NB4 (cell line): ENCODE measurements around the gene TMEM232.

Experiments used
- DNase-seq: peaks from one replicate; pipeline ENCODE4 v3.0.0; 2010; ENCODE audit warnings: low read depth
- H3K4me3 ChIP-seq: one replicate; pipeline ENCODE4 v1.5.1; 2011; ENCODE audit warnings: mild to moderate bottlenecking, low read depth, low read length, moderate library complexity
- CTCF ChIP-seq: IDR thresholded peaks from one replicate; pipeline ENCODE4 v1.5.1; 2012; ENCODE audit warnings: low read depth, low read length
- MAX ChIP-seq: IDR thresholded peaks from 2 replicates; pipeline ENCODE4 v1.6.1; 2011; ENCODE audit warnings: low read depth, low read length
- MYC ChIP-seq: IDR thresholded peaks from 2 replicates; pipeline ENCODE4 v1.6.1; 2011; ENCODE audit warnings: low read depth, low read length
- POLR2A ChIP-seq: IDR thresholded peaks from 2 replicates; pipeline ENCODE4 v1.6.1; 2011; ENCODE audit warnings: mild to moderate bottlenecking; ENCODE audit not compliant: insufficient read length; ENCODE audit errors: extremely low read depth

TMEM232 gene

GRCh38 chr5:110561510-110561909 lies 165.0 kb downstream of the TMEM232 start:
- TF ChIP-seq MYC: no peak
- TF ChIP-seq MAX: no peak
- TF ChIP-seq CTCF: no peak
- no peak for TF ChIP-seq POLR2A
- no peak for DNase-seq
- H3K4me3 ChIP-seq: no peak overlapping the region

- H3K4me3 ChIP-seq: no peak overlapping the region
- TF ChIP-seq CTCF (no peak), POLR2A (no peak), MYC (no peak), MAX (no peak)
- DNase-seq: no peak
These were observed 177.2 kb downstream of the TMEM232 start for GRCh38 chr5:110549301-110549700.

GRCh38 chr5:110548171-110548570 lies 178.3 kb downstream of the TMEM232 start:
- no peak overlapping the region for H3K4me3 ChIP-seq
- no peak for TF ChIP-seq POLR2A
- no peak for DNase-seq

GRCh38 chr5:110547495-110547894 lies 179.0 kb downstream of the TMEM232 start:
- no peak for DNase-seq
- TF ChIP-seq MAX: no peak
- no peak for TF ChIP-seq CTCF
- TF ChIP-seq POLR2A: no peak
- TF ChIP-seq MYC: no peak

GRCh38 chr5:110545716-110546115 lies 180.8 kb downstream of the TMEM232 start:
- TF ChIP-seq CTCF (no peak), MYC (no peak), POLR2A (no peak), MAX (no peak)
- no peak for DNase-seq

More at GRCh38 chr5:110547495-110547894, 179.0 kb downstream of the TMEM232 start:
- H3K4me3 ChIP-seq: no peak overlapping the region

GRCh38 chr5:110544603-110545002 lies 181.9 kb downstream of the TMEM232 start:
- no peak overlapping the region for H3K4me3 ChIP-seq
- DNase-seq: no peak
- TF ChIP-seq MAX: no peak
- no peak for TF ChIP-seq POLR2A
- no peak for TF ChIP-seq MYC
- no peak for TF ChIP-seq CTCF

More at GRCh38 chr5:110545716-110546115, 180.8 kb downstream of the TMEM232 start:
- H3K4me3 ChIP-seq: no peak overlapping the region
